Gastroesophageal sphincter (tissue), 4 donors: ENCODE data around the gene MAP3K9. TPM values are rescaled to one million over a fixed set of nuclear protein-coding genes. Genes with fewer than 3 reads are reported as not detected.

Experiments
- ATAC-seq: fragments of 150-250 bp; one replicate; pipeline ENCODE4 v1.9.1; 2016; ENCODE audit warnings: mild to moderate bottlenecking, moderate library complexity
- H3K27ac ChIP-seq, 4 donors: fragments of 200-600 bp; sonication (generic) in 3 of 4; 1 replicate in 3 of 4; 2 replicates in 1 of 4; pipeline ENCODE4 v1.5.1; 2016 to 2019
- H3K27me3 ChIP-seq: fragments of 200-600 bp; sonication (generic); one replicate; pipeline ENCODE4 v1.5.1; 2019
- H3K36me3 ChIP-seq, 2 donors: fragments of 200-600 bp; sonication (generic); one replicate each; pipeline ENCODE4 v1.5.1; 2019; ENCODE audit warnings: control low read depth in 1 of 2
- H3K4me1 ChIP-seq, 3 donors: fragments of 200-600 bp; sonication (generic); 1 replicate in 2 of 3; 2 replicates in 1 of 3; pipeline ENCODE4 v1.5.1; 2016 to 2019; ENCODE audit warnings: control low read depth in 2 of 3
- H3K4me3 ChIP-seq, 2 donors: fragments of 200-600 bp; sonication (generic); one replicate each; pipeline ENCODE4 v1.5.1; 2019; ENCODE audit warnings: mild to moderate bottlenecking in 1 of 2, moderate library complexity in 1 of 2
- H3K9me3 ChIP-seq, 3 donors: fragments of 200-600 bp; sonication (generic); one replicate each; pipeline ENCODE4 v1.5.1; 2017 to 2019; ENCODE audit warnings: control low read depth in 2 of 3
- CTCF ChIP-seq, 4 experiments: fragments of 200-600 bp in 2 of 4; fragments of 450-650 bp in 2 of 4; sonication (generic) in 1 of 4; IDR thresholded peaks; one replicate each; pipeline ENCODE4 v1.5.1; 2017 to 2019; ENCODE audit warnings: antibody characterized with exemption in 4 of 4, mild to moderate bottlenecking in 2 of 4, moderate library complexity in 2 of 4
- EP300 ChIP-seq: sonication (generic); formaldehyde crosslinking; IDR thresholded peaks from one replicate; pipeline ENCODE4 v1.6.1; 2017; ENCODE audit warnings: antibody characterized with exemption, mild to moderate bottlenecking
- POLR2A ChIP-seq, 2 donors: fragments of 450-650 bp; IDR thresholded peaks; one replicate each; pipeline ENCODE4 v1.6.1; 2017; ENCODE audit warnings: antibody characterized with exemption in 2 of 2, mild to moderate bottlenecking in 2 of 2, moderate library complexity in 1 of 2
- POLR2AphosphoS5 ChIP-seq: sonication (generic); formaldehyde crosslinking; IDR thresholded peaks from one replicate; pipeline ENCODE4 v1.6.1; 2017; ENCODE audit warnings: antibody characterized with exemption
- WGBS, 2 donors: methylation state at CpG; one replicate each; pipeline ENCODE4 v1.1.5; 2018; ENCODE audit warnings: low coverage in 1 of 2; 5-methylcytosine and 5-hydroxymethylcytosine counted together
- total RNA-seq, 4 donors: library from RNA; depleted of rRNA; stranded (reverse); fragments of >200 nt; gene quantifications; one replicate each; pipeline ENCODE4 v1.1.0, GENCODE V29; 2016

Gene MAP3K9
- total RNA-seq, 4 donors from 2014 or later: 0.62 to 2.4 (median 0.97) TPM

GRCh38 chr14:70692210-70692609, 117.1 kb downstream of the MAP3K9 start:
- no peak overlapping the region for H3K4me3 ChIP-seq
- WGBS, 2 donors: 83 to 90% methylated on average over 8 of the region's 10 CpGs
- H3K36me3 ChIP-seq: no peaks in the 10 kb centered on the region
- ATAC-seq: peak; percentile 7
- no peaks in the 10 kb centered on the region for H3K4me1 ChIP-seq
- no peak overlapping the region for H3K27ac ChIP-seq
- no peaks in the 10 kb centered on the region for H3K27me3 ChIP-seq
- H3K9me3 ChIP-seq: no peaks in the 10 kb centered on the region
- no peak for TF ChIP-seq POLR2AphosphoS5
- TF ChIP-seq EP300: no peak
- no peak for TF ChIP-seq CTCF (IDR thresholded peaks at IDR 0.05)
- no peak for TF ChIP-seq POLR2A (IDR thresholded peaks at IDR 0.05)

- TF ChIP-seq CTCF (IDR thresholded peaks at IDR 0.05) (no peak), POLR2A (IDR thresholded peaks at IDR 0.05) (no peak), EP300 (no peak), POLR2AphosphoS5 (no peak)
- no peak for ATAC-seq
Measured at GRCh38 chr14:70685474-70686197, 123.7 kb downstream of the MAP3K9 start.

GRCh38 chr14:70683983-70684382, 125.3 kb downstream of the MAP3K9 start:
- no peak for TF ChIP-seq CTCF (IDR thresholded peaks at IDR 0.05)

More at GRCh38 chr14:70685474-70686197, 123.7 kb downstream of the MAP3K9 start:
- Histone ChIP-seq H3K4me3 (no peak overlapping the region), H3K36me3 (no peaks in the 10 kb centered on the region), H3K27me3 (peaks cover 11% of the 10 kb centered on the region), H3K27ac (no peak overlapping the region), H3K9me3 (no peaks in the 10 kb centered on the region), H3K4me1 (no peaks in the 10 kb centered on the region)
- 71 to 73% methylated on average over 6 to 7 of the region's 7 CpGs for WGBS, 2 donors

GRCh38 chr14:70680748-70681147, 128.6 kb downstream of the MAP3K9 start:
- H3K27me3 ChIP-seq: peaks cover 8% of the 10 kb centered on the region
- H3K4me1 ChIP-seq: no peaks in the 10 kb centered on the region
- TF ChIP-seq CTCF (IDR thresholded peaks at IDR 0.05) (no peak), POLR2A (IDR thresholded peaks at IDR 0.05) (no peak), POLR2AphosphoS5 (no peak), EP300 (no peak)
- H3K36me3 ChIP-seq: no peaks in the 10 kb centered on the region
- WGBS, 2 donors: 94 to 100% methylated on average over 2 of the region's 2 CpGs
- no peak overlapping the region for H3K4me3 ChIP-seq
- no peak overlapping the region for H3K27ac ChIP-seq
- no peaks in the 10 kb centered on the region for H3K9me3 ChIP-seq
- ATAC-seq: no peak

More at GRCh38 chr14:70683983-70684382, 125.3 kb downstream of the MAP3K9 start:
- no peak for ATAC-seq
- 31 to 43% methylated on average over 2 to 6 of the region's 6 CpGs for WGBS, 2 donors
- Histone ChIP-seq H3K9me3 (no peaks in the 10 kb centered on the region), H3K27me3 (peaks cover 11% of the 10 kb centered on the region), H3K36me3 (no peaks in the 10 kb centered on the region), H3K27ac (no peak overlapping the region), H3K4me3 (no peak overlapping the region), H3K4me1 (no peaks in the 10 kb centered on the region)

GRCh38 chr14:70677341-70677740, 132.0 kb downstream of the MAP3K9 start:
- 81 to 100% methylated on average over 2 to 4 of the region's 6 CpGs for WGBS, 2 donors
- Histone ChIP-seq H3K4me1 (no peaks in the 10 kb centered on the region), H3K4me3 (no peak overlapping the region), H3K27ac (no peak overlapping the region), H3K27me3 (peaks cover 8% of the 10 kb centered on the region), H3K36me3 (no peaks in the 10 kb centered on the region), H3K9me3 (no peaks in the 10 kb centered on the region)
- ATAC-seq: no peak
- TF ChIP-seq POLR2A (IDR thresholded peaks at IDR 0.05): no peak
- TF ChIP-seq POLR2AphosphoS5: no peak
- TF ChIP-seq EP300: no peak
- no peak for TF ChIP-seq CTCF (IDR thresholded peaks at IDR 0.05)
